Measurements from ENCODE around the gene MYBPHL. TPM values are rescaled to one million over a fixed set of nuclear protein-coding genes. Genes with fewer than 3 reads are reported as not detected.

MYBPHL gene
- total RNA-seq, 3 donors from 2014 or later (not counting 1 experiment from before 2014, with no cell fraction given), result not detected

DNA sequence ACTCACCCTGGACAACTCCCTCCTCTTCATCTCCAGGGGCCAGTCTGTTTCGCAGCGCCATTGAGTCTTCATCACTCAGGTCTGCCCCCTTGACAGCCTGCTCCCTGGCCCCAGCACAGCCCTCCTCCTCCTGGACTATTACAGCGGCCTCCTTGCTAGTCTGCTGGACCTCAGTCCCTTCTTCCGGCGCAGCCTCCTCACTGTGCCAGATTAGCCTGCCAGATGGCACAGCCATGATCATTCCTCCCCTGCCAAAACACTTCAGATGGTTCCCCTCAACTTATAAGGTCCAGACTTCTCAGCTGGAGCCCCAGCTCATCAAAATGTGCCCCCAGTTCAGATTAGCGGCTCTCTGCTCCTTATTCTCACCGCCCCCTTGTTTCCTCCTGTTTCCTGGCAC, 64.4 kb downstream of the MYBPHL start:
- peaks cover 14% of the 10 kb centered on the region for H3K36me3 ChIP-seq (ENCODE audit: control insufficient read depth, insufficient read depth, low read length)
- ATAC-seq, result no peak
- peaks cover 15 to 16% of the 10 kb centered on the region in 2 donors for H3K27me3 Mint-ChIP-seq (ENCODE audit: low read depth in 2 of 2)
- H3K27ac Mint-ChIP-seq, result peak overlapping the region in 1 of 2 donors; percentile 59
- intact Hi-C loops (cut with micrococcal nuclease), result no loop called here
- 72% methylated on average over 7 of the region's 7 CpGs for WGBS (ENCODE audit: insufficient coverage)
- H3K4me3 Mint-ChIP-seq, result no peak overlapping the region
- peaks cover 6% of the 10 kb centered on the region for H3K27me3 ChIP-seq (ENCODE audit: control insufficient read depth, insufficient read depth, low read length)
- H3K4me3 ChIP-seq (ENCODE audit: low read length), result no peak overlapping the region
- H3K9me3 Mint-ChIP-seq, result no peaks in the 10 kb centered on the region
- no peaks in the 10 kb centered on the region for H3K9me3 ChIP-seq (ENCODE audit: control insufficient read depth, insufficient read depth, low read length)
- peaks cover 9% of the 10 kb centered on the region for H3K4me1 ChIP-seq (ENCODE audit: control insufficient read depth, insufficient read depth, low read length)
- peaks cover 6% of the 10 kb centered on the region for H3K36me3 Mint-ChIP-seq
- no peak overlapping the region for H3K27ac ChIP-seq (ENCODE audit: low read length)
- H3K4me1 Mint-ChIP-seq, result peaks cover 12 to 19% of the 10 kb centered on the region in 2 donors
- TF ChIP-seq, protein P1, sequence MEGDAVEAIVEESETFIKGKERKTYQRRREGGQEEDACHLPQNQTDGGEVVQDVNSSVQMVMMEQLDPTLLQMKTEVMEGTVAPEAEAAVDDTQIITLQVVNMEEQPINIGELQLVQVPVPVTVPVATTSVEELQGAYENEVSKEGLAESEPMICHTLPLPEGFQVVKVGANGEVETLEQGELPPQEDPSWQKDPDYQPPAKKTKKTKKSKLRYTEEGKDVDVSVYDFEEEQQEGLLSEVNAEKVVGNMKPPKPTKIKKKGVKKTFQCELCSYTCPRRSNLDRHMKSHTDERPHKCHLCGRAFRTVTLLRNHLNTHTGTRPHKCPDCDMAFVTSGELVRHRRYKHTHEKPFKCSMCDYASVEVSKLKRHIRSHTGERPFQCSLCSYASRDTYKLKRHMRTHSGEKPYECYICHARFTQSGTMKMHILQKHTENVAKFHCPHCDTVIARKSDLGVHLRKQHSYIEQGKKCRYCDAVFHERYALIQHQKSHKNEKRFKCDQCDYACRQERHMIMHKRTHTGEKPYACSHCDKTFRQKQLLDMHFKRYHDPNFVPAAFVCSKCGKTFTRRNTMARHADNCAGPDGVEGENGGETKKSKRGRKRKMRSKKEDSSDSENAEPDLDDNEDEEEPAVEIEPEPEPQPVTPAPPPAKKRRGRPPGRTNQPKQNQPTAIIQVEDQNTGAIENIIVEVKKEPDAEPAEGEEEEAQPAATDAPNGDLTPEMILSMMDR (IDR thresholded peaks at IDR 0.05), result no peak
- no peak for DNase-seq

Other genes starting within 250 kb of the MYBPHL start
- 10 to 100 TPM; 44.4 to 54.5 (median 47.2) TPM for gene TAF13, start 231.0 kb downstream of the MYBPHL start, total RNA-seq
- gene TMEM167B, start 216.2 kb downstream of the MYBPHL start, total RNA-seq, result 10 to 100 TPM; 61.2 to 73.0 (median 71.8) TPM
- gene ELAPOR1, start 192.9 kb downstream of the MYBPHL start, total RNA-seq, result 1 to 10 TPM; 6.2 to 8.3 (median 6.3) TPM
- 100 to 1,000 TPM in 2 of 3 donors, 10 to 100 TPM in 1; 95.6 to 122 (median 106) TPM for gene SARS1, start 93.1 kb downstream of the MYBPHL start, total RNA-seq
- gene CELSR2, start 57.5 kb downstream of the MYBPHL start, total RNA-seq, result 1 to 10 TPM; 7.1 to 9.7 (median 7.4) TPM
- gene PSRC1, start 23.9 kb downstream of the MYBPHL start, total RNA-seq, result 1 to 10 TPM; 1.1 to 2.4 (median 1.9) TPM
- 1 to 10 TPM; 2.7 to 7.1 (median 3.7) TPM for gene SORT1, start 90.9 kb upstream of the MYBPHL start, total RNA-seq
- 10 to 100 TPM; 54.7 to 76.0 (median 59.6) TPM for gene PSMA5, start 119.4 kb upstream of the MYBPHL start, total RNA-seq
- gene SYPL2, start 159.5 kb upstream of the MYBPHL start, total RNA-seq, result not detected
- 10 to 100 TPM; 16.4 to 18.5 (median 18.3) TPM for gene ATXN7L2, start 176.9 kb upstream of the MYBPHL start, total RNA-seq
- gene CYB561D1, start 187.1 kb upstream of the MYBPHL start, total RNA-seq, result 10 to 100 TPM; 21.1 to 36.0 (median 34.7) TPM
- gene AMIGO1, start 202.7 kb upstream of the MYBPHL start, total RNA-seq, result 10 to 100 TPM in 1 of 3 donors, 1 to 10 TPM in 2; 5.0 to 10.7 (median 7.8) TPM
- under 1 TPM in 2 of 3 donors, not detected in 1; 0.75 to 0.91 TPM for gene GPR61, start 232.9 kb upstream of the MYBPHL start, total RNA-seq
- 1 to 10 TPM; 6.1 to 7.6 (median 6.9) TPM for gene GNAI3, start 241.6 kb upstream of the MYBPHL start, total RNA-seq